ENCODE results near the gene IL36RN.

IL36RN gene

GRCh38 chr2:113104054-113104611 is 45.1 kb downstream of the IL36RN start:
- DNase-seq (ENCODE audit: low read depth), result no peak
- TF ChIP-seq CTCF (IDR thresholded peaks at IDR 0.05; ENCODE audit: low read depth, low read length, missing control alignments), result no peak
- no peak overlapping the region for H3K4me3 ChIP-seq (ENCODE audit: low read depth, low read length)

- TF ChIP-seq CTCF (IDR thresholded peaks at IDR 0.05; ENCODE audit: low read depth, low read length, missing control alignments), result no peak
- DNase-seq (ENCODE audit: low read depth), result no peak
- no peak overlapping the region for H3K4me3 ChIP-seq (ENCODE audit: low read depth, low read length)
Observed at GRCh38 chr2:113105047-113105785, 46.2 kb downstream of the IL36RN start.

- no peak for DNase-seq (ENCODE audit: low read depth)
- no peak overlapping the region for H3K4me3 ChIP-seq (ENCODE audit: low read depth, low read length)
- no peak for TF ChIP-seq CTCF (IDR thresholded peaks at IDR 0.05; ENCODE audit: low read depth, low read length, missing control alignments)
Observed at GRCh38 chr2:113111121-113111520, 52.1 kb downstream of the IL36RN start.

GRCh38 chr2:113111823-113112287 is 52.9 kb downstream of the IL36RN start:
- no peak for TF ChIP-seq CTCF (IDR thresholded peaks at IDR 0.05; ENCODE audit: low read depth, low read length, missing control alignments)
- DNase-seq (ENCODE audit: low read depth), result no peak
- H3K4me3 ChIP-seq (ENCODE audit: low read depth, low read length), result no peak overlapping the region

- no peak for TF ChIP-seq CTCF (IDR thresholded peaks at IDR 0.05; ENCODE audit: low read depth, low read length, missing control alignments)
- H3K4me3 ChIP-seq (ENCODE audit: low read depth, low read length), result no peak overlapping the region
- no peak for DNase-seq (ENCODE audit: low read depth)
Observed at GRCh38 chr2:113112441-113112840, 53.4 kb downstream of the IL36RN start.

GRCh38 chr2:113112871-113113270 is 53.9 kb downstream of the IL36RN start:
- H3K4me3 ChIP-seq (ENCODE audit: low read depth, low read length), result no peak overlapping the region
- no peak for TF ChIP-seq CTCF (IDR thresholded peaks at IDR 0.05; ENCODE audit: low read depth, low read length, missing control alignments)
- DNase-seq (ENCODE audit: low read depth), result no peak

- TF ChIP-seq CTCF (IDR thresholded peaks at IDR 0.05; ENCODE audit: low read depth, low read length, missing control alignments), result no peak
- no peak overlapping the region for H3K4me3 ChIP-seq (ENCODE audit: low read depth, low read length)
- DNase-seq (ENCODE audit: low read depth), result no peak
Observed at GRCh38 chr2:113113807-113114206, 54.8 kb downstream of the IL36RN start.

All from GM12864 (cell line).